BE2C (cell line): ENCODE measurements around the gene RESF1. TPM values are rescaled to one million over a fixed set of nuclear protein-coding genes. Genes with fewer than 3 reads are reported as not detected.
A peak's percentile ranks its signal among the peaks of the same experiment; 100 is the strongest.

Source experiments
- DNase-seq: peaks from one replicate; pipeline ENCODE4 v3.0.0-alpha.2; 2020
- H3K27me3 ChIP-seq: fragments of 250-450 bp; sonication (Bioruptor Pico); 2 replicates; pipeline ENCODE4 v1.5.1; 2020; ENCODE audit warnings: mild to moderate bottlenecking
- H3K36me3 ChIP-seq: fragments of 250-450 bp; sonication (Bioruptor Pico); 2 replicates; pipeline ENCODE4 v1.5.1; 2020; ENCODE audit warnings: mild to moderate bottlenecking
- H3K4me1 ChIP-seq: fragments of 250-450 bp; sonication (Bioruptor Pico); 2 replicates; pipeline ENCODE4 v1.5.1; 2020
- H3K4me3 ChIP-seq: 2 replicates; pipeline ENCODE4 v1.5.1; 2011; ENCODE audit warnings: low read depth, low read length
- H3K9me3 ChIP-seq: fragments of 250-450 bp; sonication (Bioruptor Pico); 2 replicates; pipeline ENCODE4 v1.5.1; 2020
- CTCF ChIP-seq: IDR thresholded peaks from 2 replicates; pipeline ENCODE4 v1.5.1; 2012; ENCODE audit warnings: mild to moderate bottlenecking, low read depth, low read length
- polyA plus RNA-seq: library from polyadenylated mRNA; unstranded; fragments of >200 nt; gene quantifications from one replicate; pipeline ENCODE4 v1.2.1, GENCODE V29; 2012; ENCODE audit warnings: low read depth, missing spikeins; ENCODE audit not compliant: insufficient read length, insufficient read depth

The RESF1 gene
- 8.2 TPM for polyA plus RNA-seq

GRCh38 chr12:31959161-31959700 is at the start of gene RESF1:
Gene RESF1, plus strand, starts transcription at chr12:31959415. Its CDS starts 21,541 bp downstream, at chr12:31980956.
- H3K36me3 ChIP-seq: no peaks in the 10 kb centered on the region
- DNase-seq: peak; percentile 91
- no peak for TF ChIP-seq CTCF
- H3K27me3 ChIP-seq: no peaks in the 10 kb centered on the region
- peak within 1 kb of the TSS; percentile 91 for H3K4me3 ChIP-seq
- H3K4me1 ChIP-seq: no peaks in the 10 kb centered on the region; the same call in 1 of the 2 replicates
- no peaks in the 10 kb centered on the region for H3K9me3 ChIP-seq

GRCh38 chr12:31914927-31915326 is 44.3 kb upstream of the RESF1 start:
- Histone ChIP-seq H3K36me3 (no peaks in the 10 kb centered on the region), H3K9me3 (no peaks in the 10 kb centered on the region), H3K4me1 (no peaks in the 10 kb centered on the region), H3K27me3 (no peaks in the 10 kb centered on the region; the same call in 1 of the 2 replicates), H3K4me3 (no peak overlapping the region)
- no peak for TF ChIP-seq CTCF
- no peak for DNase-seq

- TF ChIP-seq CTCF: no peak
- no peaks in the 10 kb centered on the region; the same call in 1 of the 2 replicates for H3K27me3 ChIP-seq
- DNase-seq: no peak
These were observed 43.8 kb upstream of the RESF1 start for GRCh38 chr12:31915446-31915845.

GRCh38 chr12:31922341-31923062 is 36.7 kb upstream of the RESF1 start:
- no peaks in the 10 kb centered on the region for H3K4me1 ChIP-seq
- DNase-seq: no peak

More at GRCh38 chr12:31915446-31915845, 43.8 kb upstream of the RESF1 start:
- Histone ChIP-seq H3K9me3 (no peaks in the 10 kb centered on the region), H3K4me3 (no peak overlapping the region), H3K36me3 (no peaks in the 10 kb centered on the region), H3K4me1 (no peaks in the 10 kb centered on the region)

GRCh38 chr12:31923063-31923412 is 36.2 kb upstream of the RESF1 start:
- DNase-seq: no peak
- no peak overlapping the region for H3K4me3 ChIP-seq
- no peaks in the 10 kb centered on the region; the same call in 1 of the 2 replicates for H3K27me3 ChIP-seq
- H3K9me3 ChIP-seq: peaks cover 4% of the 10 kb centered on the region; the same call in 1 of the 2 replicates
- no peaks in the 10 kb centered on the region for H3K36me3 ChIP-seq
- TF ChIP-seq CTCF: no peak
- no peaks in the 10 kb centered on the region for H3K4me1 ChIP-seq

More at GRCh38 chr12:31922341-31923062, 36.7 kb upstream of the RESF1 start:
- no peak for TF ChIP-seq CTCF
- no peak overlapping the region for H3K4me3 ChIP-seq
- H3K9me3 ChIP-seq: peaks cover 4% of the 10 kb centered on the region; the same call in 1 of the 2 replicates
- H3K27me3 ChIP-seq: no peaks in the 10 kb centered on the region; the same call in 1 of the 2 replicates
- no peaks in the 10 kb centered on the region for H3K36me3 ChIP-seq
